GM12891 (cell line): ENCODE data around the gene GRM7.

ENCODE experiments used
- POLR2A ChIP-seq: IDR thresholded peaks from 2 replicates; pipeline ENCODE4 v1.6.1; 2011; ENCODE audit warnings: low read depth, low read length, control low read depth
- POLR2AphosphoS5 ChIP-seq: IDR thresholded peaks from 2 replicates; pipeline ENCODE4 v1.6.1; 2011; ENCODE audit warnings: low read depth, low read length, control low read depth

GRCh38 chr3:6854184-6854583 is 6.7 kb upstream of the GRM7 start:
- TF ChIP-seq POLR2A (no peak), POLR2AphosphoS5 (no peak)
